Choroid plexus epithelial cell (primary cell): ENCODE measurements around the gene DPF3.

ENCODE experiments used
- DNase-seq: peaks from one replicate; pipeline ENCODE4 v3.0.0-alpha.2; 2010; ENCODE audit warnings: low read depth
- H3K4me3 ChIP-seq: 2 replicates; pipeline ENCODE4 v1.5.1; 2011; ENCODE audit warnings: low read depth, mild to moderate bottlenecking, control low read depth, low read length, moderate library complexity
- CTCF ChIP-seq: conservative IDR thresholded peaks from 2 replicates; pipeline ENCODE4 v1.5.1; 2011; ENCODE audit warnings: low read depth, mild to moderate bottlenecking, control low read depth, inconsistent platforms, low read length, moderate library complexity

Gene DPF3

GRCh38 chr14:72692696-72693095 lies 201.2 kb downstream of the DPF3 start:
- TF ChIP-seq CTCF: no peak
- H3K4me3 ChIP-seq: no peak overlapping the region
- DNase-seq: peak; percentile 15

GRCh38 chr14:72690324-72690723 lies 203.6 kb downstream of the DPF3 start:
- TF ChIP-seq CTCF: no peak

GRCh38 chr14:72688990-72689671 lies 204.8 kb downstream of the DPF3 start:
- no peak overlapping the region for H3K4me3 ChIP-seq
- TF ChIP-seq CTCF: no peak
- no peak for DNase-seq

More at GRCh38 chr14:72690324-72690723, 203.6 kb downstream of the DPF3 start:
- no peak overlapping the region for H3K4me3 ChIP-seq
- no peak for DNase-seq

GRCh38 chr14:72686832-72687231 lies 207.1 kb downstream of the DPF3 start:
- no peak overlapping the region for H3K4me3 ChIP-seq
- TF ChIP-seq CTCF: no peak
- no peak for DNase-seq

- H3K4me3 ChIP-seq: no peak overlapping the region
- DNase-seq: no peak
- no peak for TF ChIP-seq CTCF
Measured at GRCh38 chr14:72686101-72686500, 207.8 kb downstream of the DPF3 start.

- no peak overlapping the region for H3K4me3 ChIP-seq
- DNase-seq: no peak
Measured at GRCh38 chr14:72685456-72685855, 208.4 kb downstream of the DPF3 start.

More at GRCh38 chr14:72685456-72685855, 208.4 kb downstream of the DPF3 start:
- no peak for TF ChIP-seq CTCF
